Spinal cord (tissue), 10 donors: Measurements from ENCODE around the gene UNG. TPM values are rescaled to one million over a fixed set of nuclear protein-coding genes. Genes with fewer than 3 reads are reported as not detected.
A peak's percentile ranks its signal among the peaks of the same experiment; 100 is the strongest.

Experiments
- DNase-seq, 6 donors: peaks; one replicate each; pipeline versions ENCODE4 v3.0.0 to v3.0.0-alpha.2; 2013 to 2015; ENCODE audit warnings: low spot score in 6 of 6, low read depth in 4 of 6
- H3K27ac ChIP-seq: one replicate; pipeline ENCODE4 v1.5.1; 2013; ENCODE audit warnings: low read depth, low read length, control low read depth
- H3K27me3 ChIP-seq: one replicate; pipeline ENCODE4 v1.6.1; 2013; ENCODE audit warnings: low read length; ENCODE audit not compliant: control insufficient read depth, insufficient read depth
- H3K36me3 ChIP-seq: one replicate; pipeline ENCODE4 v1.6.1; 2013; ENCODE audit warnings: low read length; ENCODE audit not compliant: control insufficient read depth, insufficient read depth
- H3K4me1 ChIP-seq: one replicate; pipeline ENCODE4 v1.6.1; 2013; ENCODE audit warnings: low read length; ENCODE audit not compliant: control insufficient read depth, insufficient read depth
- H3K4me3 ChIP-seq: one replicate; pipeline ENCODE4 v1.5.1; 2013; ENCODE audit warnings: low read depth, low read length, control low read depth
- H3K9me3 ChIP-seq: one replicate; pipeline ENCODE4 v1.6.1; 2013; ENCODE audit warnings: low read length; ENCODE audit not compliant: control insufficient read depth, insufficient read depth
- WGBS: methylation state at CpG from one replicate; pipeline ENCODE4 v1.1.5; 2013; ENCODE audit warnings: missing lambda C conversion rate; ENCODE audit not compliant: insufficient coverage; 5-methylcytosine and 5-hydroxymethylcytosine counted together
- polyA plus RNA-seq, 2 donors: library from polyadenylated mRNA; unstranded; fragments of 120-200 nt; gene quantifications; one replicate each; pipeline ENCODE4 v1.2.1, GENCODE V29; 2013; ENCODE audit not compliant: insufficient read length in 2 of 2
- total RNA-seq, 2 donors: library from RNA; depleted of rRNA in 1 of 2; stranded (reverse); fragments of 120-200 nt in 1 of 2; fragments of >200 nt in 1 of 2; gene quantifications; one replicate each; pipeline versions ENCODE4 v1.2.3 to v1.2.4, GENCODE V29; 2013 to 2014
- donor health status: healthy.

Gene UNG
- total and polyA plus RNA-seq, 4 donors = 19.4 to 30.9 (median 29.7) TPM

GRCh38 chr12:109099431-109100020 lies 2.1 kb downstream of the UNG start:
- Histone ChIP-seq H3K36me3 (peaks cover 44% of the 10 kb centered on the region), H3K9me3 (no peaks in the 10 kb centered on the region), H3K4me1 (peaks cover 12% of the 10 kb centered on the region), H3K27me3 (no peaks in the 10 kb centered on the region), H3K27ac (no peak overlapping the region), H3K4me3 (no peak overlapping the region)
- DNase-seq = no peak
- 95% methylated on average over 4 of the region's 12 CpGs for WGBS

- H3K4me3 ChIP-seq = no peak overlapping the region
- H3K27me3 ChIP-seq = no peaks in the 10 kb centered on the region
- no peak for DNase-seq
- peaks cover 12% of the 10 kb centered on the region for H3K4me1 ChIP-seq
- no peak overlapping the region for H3K27ac ChIP-seq
- WGBS = no CpG with 5 or more reads among the region's 4 CpGs
- peaks cover 56% of the 10 kb centered on the region for H3K36me3 ChIP-seq
- no peaks in the 10 kb centered on the region for H3K9me3 ChIP-seq
These were observed 3.3 kb downstream of the UNG start for GRCh38 chr12:109100741-109101140.

- Histone ChIP-seq H3K4me3 (no peak overlapping the region), H3K4me1 (peaks cover 7% of the 10 kb centered on the region), H3K27ac (no peak overlapping the region), H3K36me3 (peaks cover 66% of the 10 kb centered on the region), H3K27me3 (no peaks in the 10 kb centered on the region), H3K9me3 (no peaks in the 10 kb centered on the region)
- no peak for DNase-seq
- WGBS = no CpG with 5 or more reads among the region's 3 CpGs
These were observed 5.1 kb downstream of the UNG start for GRCh38 chr12:109102491-109102890.

- no peak overlapping the region for H3K27ac ChIP-seq
- peaks cover 8% of the 10 kb centered on the region for H3K4me1 ChIP-seq
- H3K9me3 ChIP-seq = no peaks in the 10 kb centered on the region
- no peaks in the 10 kb centered on the region for H3K27me3 ChIP-seq
- peaks cover 74% of the 10 kb centered on the region for H3K36me3 ChIP-seq
- WGBS = 92% methylated on average over 3 of the region's 5 CpGs
- no peak overlapping the region for H3K4me3 ChIP-seq
- DNase-seq = no peak
These were observed 7.8 kb downstream of the UNG start for GRCh38 chr12:109105176-109105575.

GRCh38 chr12:109109746-109110350 lies 12.5 kb downstream of the UNG start:
- DNase-seq = peak in 2 of 6 donors; percentile 46 to 47
- H3K27me3 ChIP-seq = no peaks in the 10 kb centered on the region
- H3K9me3 ChIP-seq = no peaks in the 10 kb centered on the region
- no peak overlapping the region for H3K4me3 ChIP-seq
- peak overlapping the region; percentile 97 for H3K27ac ChIP-seq
- H3K36me3 ChIP-seq = peaks cover 40% of the 10 kb centered on the region
- WGBS = 78% methylated on average over 1 of the region's 6 CpGs
- peaks cover 26% of the 10 kb centered on the region for H3K4me1 ChIP-seq

- Histone ChIP-seq H3K9me3 (no peaks in the 10 kb centered on the region), H3K4me3 (peak overlapping the region; percentile 72), H3K27ac (peak overlapping the region; percentile 97), H3K4me1 (peaks cover 34% of the 10 kb centered on the region), H3K27me3 (no peaks in the 10 kb centered on the region), H3K36me3 (peaks cover 28% of the 10 kb centered on the region)
- 7% methylated on average over 28 of the region's 28 CpGs for WGBS
- DNase-seq = peak in 3 of 6 donors; percentile 67 to 92 (median 81)
These were observed 13.6 kb downstream of the UNG start for GRCh38 chr12:109110988-109111495.

- peak overlapping the region; percentile 3 for H3K27ac ChIP-seq
These were observed 15.5 kb downstream of the UNG start for GRCh38 chr12:109112720-109113465.

GRCh38 chr12:109113661-109114321 lies 16.4 kb downstream of the UNG start:
- 100% methylated on average over 4 of the region's 5 CpGs for WGBS
- peak overlapping the region; percentile 45 for H3K27ac ChIP-seq
- H3K27me3 ChIP-seq = no peaks in the 10 kb centered on the region

More at GRCh38 chr12:109112720-109113465, 15.5 kb downstream of the UNG start:
- peaks cover 39% of the 10 kb centered on the region for H3K4me1 ChIP-seq
- peaks cover 20% of the 10 kb centered on the region for H3K36me3 ChIP-seq
- no peaks in the 10 kb centered on the region for H3K27me3 ChIP-seq
- H3K9me3 ChIP-seq = no peaks in the 10 kb centered on the region
- WGBS = 60% methylated on average over 3 of the region's 11 CpGs
- DNase-seq = no peak
- H3K4me3 ChIP-seq = no peak overlapping the region

GRCh38 chr12:109114644-109115043 lies 17.2 kb downstream of the UNG start:
- DNase-seq = no peak
- Histone ChIP-seq H3K36me3 (peaks cover 12% of the 10 kb centered on the region), H3K27me3 (no peaks in the 10 kb centered on the region), H3K9me3 (no peaks in the 10 kb centered on the region), H3K4me3 (no peak overlapping the region), H3K27ac (no peak overlapping the region), H3K4me1 (peaks cover 36% of the 10 kb centered on the region)
- WGBS = no CpG with 5 or more reads among the region's 2 CpGs

More at GRCh38 chr12:109113661-109114321, 16.4 kb downstream of the UNG start:
- Histone ChIP-seq H3K9me3 (no peaks in the 10 kb centered on the region), H3K36me3 (peaks cover 12% of the 10 kb centered on the region), H3K4me1 (peaks cover 39% of the 10 kb centered on the region), H3K4me3 (no peak overlapping the region)
- DNase-seq = no peak
